GM12801 (cell line): ENCODE data around the gene RAP1GDS1.

Experiments
- TF ChIP-seq, protein P1 (sequence below): IDR thresholded peaks from one replicate; pipeline ENCODE4 v1.5.1; 2011; ENCODE audit warnings: control low read depth; ENCODE audit not compliant: insufficient read length; ENCODE audit errors: extremely low read depth

The RAP1GDS1 gene

GRCh38 chr4:98481167-98481566 lies 220.0 kb downstream of the RAP1GDS1 start:
- TF ChIP-seq, protein P1, sequence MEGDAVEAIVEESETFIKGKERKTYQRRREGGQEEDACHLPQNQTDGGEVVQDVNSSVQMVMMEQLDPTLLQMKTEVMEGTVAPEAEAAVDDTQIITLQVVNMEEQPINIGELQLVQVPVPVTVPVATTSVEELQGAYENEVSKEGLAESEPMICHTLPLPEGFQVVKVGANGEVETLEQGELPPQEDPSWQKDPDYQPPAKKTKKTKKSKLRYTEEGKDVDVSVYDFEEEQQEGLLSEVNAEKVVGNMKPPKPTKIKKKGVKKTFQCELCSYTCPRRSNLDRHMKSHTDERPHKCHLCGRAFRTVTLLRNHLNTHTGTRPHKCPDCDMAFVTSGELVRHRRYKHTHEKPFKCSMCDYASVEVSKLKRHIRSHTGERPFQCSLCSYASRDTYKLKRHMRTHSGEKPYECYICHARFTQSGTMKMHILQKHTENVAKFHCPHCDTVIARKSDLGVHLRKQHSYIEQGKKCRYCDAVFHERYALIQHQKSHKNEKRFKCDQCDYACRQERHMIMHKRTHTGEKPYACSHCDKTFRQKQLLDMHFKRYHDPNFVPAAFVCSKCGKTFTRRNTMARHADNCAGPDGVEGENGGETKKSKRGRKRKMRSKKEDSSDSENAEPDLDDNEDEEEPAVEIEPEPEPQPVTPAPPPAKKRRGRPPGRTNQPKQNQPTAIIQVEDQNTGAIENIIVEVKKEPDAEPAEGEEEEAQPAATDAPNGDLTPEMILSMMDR, result no peak

DNA sequence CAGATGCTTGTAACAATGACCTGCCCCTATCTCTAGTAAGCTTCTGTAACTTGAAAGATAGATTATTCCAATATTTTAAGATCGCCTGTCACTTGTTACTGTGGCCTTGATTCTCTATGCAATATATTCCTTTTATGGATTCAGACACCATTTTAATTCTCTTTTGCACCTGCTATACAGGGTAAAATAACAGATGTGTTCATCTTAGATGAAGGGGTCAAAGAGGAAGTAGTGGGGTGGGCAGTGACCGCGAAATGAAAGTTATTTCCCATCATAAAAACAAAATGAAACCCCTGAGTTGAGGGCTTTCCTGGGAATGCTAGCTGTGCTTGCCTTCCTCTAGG lies 221.3 kb downstream of the RAP1GDS1 start:
- TF ChIP-seq, protein P1, result no peak

GRCh38 chr4:98482847-98483806 lies 221.9 kb downstream of the RAP1GDS1 start:
- TF ChIP-seq, protein P1, result no peak

GRCh38 chr4:98484031-98484430 lies 222.8 kb downstream of the RAP1GDS1 start:
- TF ChIP-seq, protein P1, result no peak

DNA sequence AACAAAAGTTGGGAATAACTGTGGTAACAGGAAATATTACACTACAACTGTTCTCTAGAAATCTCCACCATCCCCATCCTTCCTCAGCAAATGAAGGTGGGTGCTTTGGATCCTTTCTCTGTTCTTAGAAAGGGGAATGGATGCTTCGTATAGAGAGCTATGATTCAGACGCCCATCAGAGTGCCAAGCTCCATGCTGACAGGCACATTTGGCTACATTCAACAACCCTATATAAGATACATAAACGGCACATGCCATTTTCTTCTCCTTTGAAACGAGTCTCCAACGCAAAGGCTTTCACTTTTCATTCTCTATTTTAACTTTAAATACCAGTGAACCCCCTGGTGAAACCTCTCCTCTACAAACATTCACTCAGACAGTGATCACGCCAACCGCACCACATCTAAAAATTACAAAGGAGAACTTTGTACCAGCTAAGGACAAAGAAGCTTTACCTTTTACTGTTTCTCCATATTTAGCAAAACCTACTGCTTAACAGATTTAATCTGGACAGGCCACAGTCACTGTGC lies 224.7 kb downstream of the RAP1GDS1 start:
- TF ChIP-seq, protein P1, result no peak

DNA sequence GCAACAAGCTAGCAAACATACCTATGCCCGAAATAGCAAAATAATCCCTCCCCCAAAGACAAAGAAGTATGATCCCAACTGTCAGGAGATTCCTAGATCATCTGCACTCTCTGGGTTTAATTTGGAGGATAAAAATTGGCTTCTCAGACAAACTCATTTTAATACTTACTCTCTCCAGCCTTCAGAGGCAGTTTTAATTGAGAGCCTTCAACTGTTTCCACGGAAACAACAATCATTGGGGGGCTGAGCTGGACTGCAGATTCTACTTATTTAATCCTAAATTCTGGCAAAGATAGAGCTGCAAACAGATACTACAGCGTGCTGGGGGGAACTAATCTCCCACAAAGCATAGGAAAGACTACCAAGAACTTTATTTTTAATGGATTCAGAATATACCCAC lies 229.1 kb downstream of the RAP1GDS1 start:
- TF ChIP-seq, protein P1, result no peak

DNA sequence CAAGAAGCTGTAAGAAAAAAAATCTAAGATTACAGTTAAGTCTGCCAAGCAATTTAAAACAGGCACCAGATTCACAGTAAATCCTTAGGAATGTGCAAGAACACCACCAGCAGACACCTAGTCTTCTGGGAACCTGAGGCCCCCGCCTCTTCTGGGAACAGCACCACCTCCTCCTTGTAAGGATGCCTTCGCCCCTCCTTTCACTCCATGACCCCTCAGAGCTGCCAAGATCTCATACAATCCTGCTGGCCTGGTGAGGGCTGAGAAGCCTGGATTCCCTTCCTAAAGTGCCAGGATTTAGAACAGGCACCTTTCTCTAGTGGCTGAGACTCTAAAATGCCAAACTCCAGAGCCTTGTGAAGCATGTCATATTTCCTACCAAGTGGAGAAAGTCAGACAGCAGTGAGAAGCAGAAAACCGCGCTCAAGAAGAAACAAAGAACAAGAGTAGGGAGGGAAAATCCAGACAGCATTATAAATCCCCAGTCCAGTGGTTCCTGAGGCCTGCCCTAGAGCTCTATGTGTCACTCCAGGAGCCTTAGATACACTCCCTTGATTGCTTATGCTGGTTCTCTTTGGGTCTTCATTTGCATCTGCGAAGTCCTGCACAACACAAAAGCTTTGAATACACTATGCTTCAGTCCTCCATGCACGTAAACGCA lies 230.8 kb downstream of the RAP1GDS1 start:
- TF ChIP-seq, protein P1, result no peak
